ENCODE results near the gene RCAN2. TPM values are rescaled to one million over a fixed set of nuclear protein-coding genes. Genes with fewer than 3 reads are reported as not detected.

The RCAN2 gene
- total RNA-seq, 2 experiments from 2014 or later, result 4.3 to 5.4 TPM

DNA sequence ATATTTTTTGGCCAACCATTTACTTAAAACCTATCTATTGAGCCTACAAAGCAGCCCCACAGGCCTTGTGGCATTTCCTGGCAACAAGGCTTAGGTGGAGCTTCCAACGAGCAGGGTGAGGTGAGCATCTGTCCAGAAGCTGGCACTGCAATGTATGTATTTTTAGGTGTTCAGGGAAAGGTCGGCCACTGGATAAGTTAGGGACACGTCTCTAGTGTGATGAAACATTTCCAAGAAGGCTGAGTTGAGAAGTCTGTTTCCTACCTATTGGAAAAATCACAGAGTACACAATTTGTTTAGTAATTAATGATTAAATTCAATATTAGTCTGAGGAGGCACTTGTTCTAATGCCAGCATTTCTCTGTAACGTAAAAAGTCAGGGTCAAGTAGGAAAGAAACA is 17.8 kb upstream of the RCAN2 start:
- Mint-ChIP-seq H3K36me3 (no peaks in the 10 kb centered on the region), H3K4me1 (ENCODE audit: low read depth) (no peaks in the 10 kb centered on the region), H3K4me3 (no peak overlapping the region), H3K9me3 (no peaks in the 10 kb centered on the region), H3K27ac (no peak overlapping the region), H3K27me3 (no peaks in the 10 kb centered on the region)
- POLR2A ChIA-PET, result no interaction called here
- intact Hi-C loops (cut with micrococcal nuclease), result no loop called here
- CTCF ChIA-PET, result no interaction called here
- DNase-seq, result no peak

- Mint-ChIP-seq H3K36me3 (no peaks in the 10 kb centered on the region), H3K27me3 (no peaks in the 10 kb centered on the region), H3K27ac (no peak overlapping the region), H3K4me3 (no peak overlapping the region), H3K9me3 (no peaks in the 10 kb centered on the region), H3K4me1 (ENCODE audit: low read depth) (no peaks in the 10 kb centered on the region)
- DNase-seq, result no peak
- intact Hi-C loops (cut with micrococcal nuclease), result no loop called here
- ChIA-PET CTCF (no interaction called here), POLR2A (no interaction called here)
Observed at GRCh38 chr6:46507426-46507825, 16.2 kb upstream of the RCAN2 start.

- CTCF ChIA-PET, result no interaction called here
- Mint-ChIP-seq H3K36me3 (no peaks in the 10 kb centered on the region), H3K4me3 (no peak overlapping the region), H3K27me3 (peaks cover 4% of the 10 kb centered on the region), H3K9me3 (no peaks in the 10 kb centered on the region), H3K27ac (no peak overlapping the region), H3K4me1 (ENCODE audit: low read depth) (no peaks in the 10 kb centered on the region)
- DNase-seq, result no peak
- POLR2A ChIA-PET, result no interaction called here
- intact Hi-C loops (cut with micrococcal nuclease), result no loop called here
Observed at GRCh38 chr6:46505693-46506512, 14.7 kb upstream of the RCAN2 start.

GRCh38 chr6:46504242-46504641 is 13.0 kb upstream of the RCAN2 start:
- Mint-ChIP-seq H3K36me3 (no peaks in the 10 kb centered on the region), H3K9me3 (no peaks in the 10 kb centered on the region), H3K27me3 (peaks cover 10% of the 10 kb centered on the region), H3K27ac (no peak overlapping the region), H3K4me1 (ENCODE audit: low read depth) (no peaks in the 10 kb centered on the region), H3K4me3 (no peak overlapping the region)
- CTCF ChIA-PET, result no interaction called here
- no peak for DNase-seq
- POLR2A ChIA-PET, result no interaction called here
- intact Hi-C loops (cut with micrococcal nuclease), result no loop called here

DNA sequence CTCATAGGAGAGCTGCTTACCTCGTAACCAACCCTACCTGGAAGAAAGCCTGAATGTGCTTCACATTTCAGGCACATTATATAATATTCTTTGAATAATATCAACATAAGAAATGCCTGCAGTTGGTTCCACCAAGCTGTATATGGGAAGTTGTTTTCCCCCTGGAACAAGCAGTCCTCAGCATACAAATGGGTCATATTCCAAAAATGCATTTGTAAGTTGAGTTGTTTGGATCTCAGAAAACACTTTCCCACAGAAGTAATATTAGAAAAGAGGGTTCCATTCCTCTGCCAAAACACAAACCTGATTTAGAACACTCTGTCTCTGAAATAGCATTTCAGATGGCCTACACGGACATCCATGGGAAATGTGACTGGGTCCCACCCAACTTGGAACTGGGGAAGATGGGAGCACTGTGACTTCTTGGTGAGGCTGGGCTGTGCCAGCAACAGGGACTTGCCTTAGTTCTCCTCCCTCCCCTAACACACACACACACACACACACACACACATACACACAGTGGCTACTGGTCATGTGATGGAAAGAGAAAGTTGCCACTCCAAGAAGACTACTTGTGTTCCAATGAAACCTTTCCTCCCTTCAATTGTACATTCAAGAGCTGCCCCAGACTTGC is 11.4 kb upstream of the RCAN2 start:
- Mint-ChIP-seq H3K9me3 (no peaks in the 10 kb centered on the region), H3K27me3 (peaks cover 13% of the 10 kb centered on the region), H3K27ac (no peak overlapping the region), H3K36me3 (no peaks in the 10 kb centered on the region), H3K4me1 (ENCODE audit: low read depth) (no peaks in the 10 kb centered on the region), H3K4me3 (no peak overlapping the region)
- POLR2A ChIA-PET, result no interaction called here
- CTCF ChIA-PET, result interaction anchor here (0.7 kb wide), 1 partner anchor 84 kb away, joined by 3 read pairs; no protein-coding TSS in a partner anchor
- intact Hi-C loops (cut with micrococcal nuclease), result no loop called here
- no peak for DNase-seq

- H3K9me3 Mint-ChIP-seq, result no peaks in the 10 kb centered on the region
- CTCF ChIA-PET, result interaction anchor here (0.7 kb wide), 1 partner anchor 82 kb away, joined by 3 read pairs; no protein-coding TSS in a partner anchor
- DNase-seq, result no peak
- peaks cover 20% of the 10 kb centered on the region for H3K27me3 Mint-ChIP-seq
- H3K27ac Mint-ChIP-seq, result no peak overlapping the region
- no peak overlapping the region for H3K4me3 Mint-ChIP-seq
- H3K36me3 Mint-ChIP-seq, result no peaks in the 10 kb centered on the region
- intact Hi-C loops (cut with micrococcal nuclease), result no loop called here
- POLR2A ChIA-PET, result no interaction called here
- H3K4me1 Mint-ChIP-seq (ENCODE audit: low read depth), result no peaks in the 10 kb centered on the region
Observed at GRCh38 chr6:46501136-46502089, 10.2 kb upstream of the RCAN2 start.

DNA sequence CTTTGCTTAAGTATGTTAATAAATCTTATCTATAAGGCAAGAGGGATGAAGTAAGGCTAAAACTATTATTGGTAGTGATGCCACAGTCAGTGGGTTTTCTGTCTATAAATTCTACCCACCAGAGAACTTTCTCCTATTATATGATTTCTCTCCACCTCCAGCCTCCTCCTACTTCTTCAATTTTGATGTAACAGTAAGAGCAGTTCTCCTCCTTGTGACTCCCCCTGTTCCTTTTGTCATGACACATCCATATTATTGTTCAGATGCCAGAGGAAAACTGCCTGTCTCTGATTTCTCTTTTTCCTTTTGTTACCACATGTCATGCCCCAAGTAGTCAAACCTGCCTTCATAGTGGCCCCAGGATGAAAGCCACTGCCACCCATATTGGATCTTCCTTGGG is 9.1 kb upstream of the RCAN2 start:
- H3K9me3 Mint-ChIP-seq, result no peaks in the 10 kb centered on the region
- H3K36me3 Mint-ChIP-seq, result no peaks in the 10 kb centered on the region
- ChIA-PET POLR2A (no interaction called here), CTCF (no interaction called here)
- no peak for DNase-seq
- H3K4me3 Mint-ChIP-seq, result no peak overlapping the region
- H3K27ac Mint-ChIP-seq, result no peak overlapping the region
- intact Hi-C loops (cut with micrococcal nuclease), result no loop called here
- peaks cover 26% of the 10 kb centered on the region for H3K27me3 Mint-ChIP-seq
- H3K4me1 Mint-ChIP-seq (ENCODE audit: low read depth), result no peaks in the 10 kb centered on the region

- Mint-ChIP-seq H3K4me1 (ENCODE audit: low read depth) (peaks cover 12% of the 10 kb centered on the region), H3K36me3 (no peaks in the 10 kb centered on the region), H3K9me3 (no peaks in the 10 kb centered on the region), H3K4me3 (no peak overlapping the region), H3K27me3 (peaks cover 55% of the 10 kb centered on the region), H3K27ac (no peak overlapping the region)
- intact Hi-C loops (cut with micrococcal nuclease), result loop anchor here (2.0 kb wide), 1 partner anchor 73 kb away; no protein-coding TSS in a partner anchor
- peak; percentile 11 for DNase-seq
- POLR2A ChIA-PET, result no interaction called here
- CTCF ChIA-PET, result interaction anchor here (0.6 to 1.2 kb wide), 2 partner anchors 26 to 1239 kb away, joined by 3 to 6 read pairs; no protein-coding TSS in a partner anchor
Observed at GRCh38 chr6:46491628-46492547, 639 bp upstream of the RCAN2 start.

- POLR2A ChIA-PET, result no interaction called here
- H3K27me3 Mint-ChIP-seq, result peaks cover 56% of the 10 kb centered on the region
- intact Hi-C loops (cut with micrococcal nuclease), result loop anchor here (2.0 kb wide), 1 partner anchor 72 kb away; no protein-coding TSS in a partner anchor
- H3K36me3 Mint-ChIP-seq, result no peaks in the 10 kb centered on the region
- DNase-seq, result no peak
- CTCF ChIA-PET, result no interaction called here
- H3K4me1 Mint-ChIP-seq (ENCODE audit: low read depth), result peaks cover 12% of the 10 kb centered on the region
- no peaks in the 10 kb centered on the region for H3K9me3 Mint-ChIP-seq
- H3K4me3 Mint-ChIP-seq, result peak overlapping the region; percentile 38
- H3K27ac Mint-ChIP-seq, result no peak overlapping the region
Observed at GRCh38 chr6:46490425-46491200, 636 bp downstream of the RCAN2 start.

- no peak for DNase-seq
- Mint-ChIP-seq H3K27me3 (peaks cover 55% of the 10 kb centered on the region), H3K4me3 (no peak overlapping the region), H3K36me3 (no peaks in the 10 kb centered on the region), H3K4me1 (ENCODE audit: low read depth) (peaks cover 8% of the 10 kb centered on the region), H3K27ac (no peak overlapping the region), H3K9me3 (no peaks in the 10 kb centered on the region)
- intact Hi-C loops (cut with micrococcal nuclease), result no loop called here
- POLR2A ChIA-PET, result no interaction called here
- CTCF ChIA-PET, result no interaction called here
Observed at GRCh38 chr6:46486181-46486580, 5.1 kb downstream of the RCAN2 start.

All from activated CD4-positive, alpha-beta memory T cell treated with anti-CD3 and anti-CD28 coated beads for 36 hours (primary cell).